ENCODE data around the gene KRTAP5-5. TPM values are rescaled to one million over a fixed set of nuclear protein-coding genes. Genes with fewer than 3 reads are reported as not detected.
"Not testable (repeated sequence)": the region's sequence is repeated elsewhere in the genome, so short reads cannot be mapped to it uniquely, and the experiment has no call there.

The KRTAP5-5 gene
- total and polyA plus RNA-seq, 8 donors, result 0.19 TPM; not detected in 7

DNA sequence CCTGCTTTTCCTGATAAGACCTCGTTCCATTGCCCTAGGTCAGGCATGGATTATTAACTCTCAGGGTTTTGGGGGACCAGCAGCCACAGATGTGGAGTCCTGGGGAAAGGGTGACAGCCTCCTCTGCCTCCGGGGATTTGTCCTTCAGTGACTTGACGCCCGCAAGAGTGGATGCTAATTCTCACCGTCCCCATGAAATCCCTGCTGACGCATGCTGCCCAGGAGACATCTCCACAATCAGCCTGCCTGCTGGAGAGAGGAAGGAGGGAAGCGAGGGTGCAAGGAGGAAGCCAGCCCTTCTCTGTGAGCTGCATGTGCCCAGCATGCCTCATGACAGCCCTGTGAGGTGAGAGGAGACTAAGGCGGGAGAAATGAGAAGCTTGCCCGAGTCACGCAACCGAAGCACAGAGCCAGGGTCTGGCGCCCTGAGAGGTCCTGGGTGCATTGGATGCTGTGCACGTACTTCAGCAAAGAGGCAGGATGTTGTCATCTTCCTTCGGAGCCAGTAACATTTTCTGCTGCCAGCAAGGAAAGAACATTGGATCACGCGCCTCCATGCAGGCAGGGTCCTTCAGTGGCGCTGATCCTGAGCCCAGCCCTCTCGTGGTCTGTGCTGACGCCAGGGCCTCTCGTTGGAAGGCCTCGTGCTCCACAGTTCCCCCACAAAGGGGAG lies 40.1 kb downstream of the KRTAP5-5 start:
- ATAC-seq (no peak), DNase-seq (no peak), FAIRE-seq (no peak)
- WGBS, 2 donors, result 56 to 72% methylated on average over 20 to 21 of the region's 21 CpGs
- Histone ChIP-seq H3K27ac (no peak overlapping the region), H3K4me3 (no peak overlapping the region), H3K36me3 (no peaks in the 10 kb centered on the region), H3K27me3 (no peaks in the 10 kb centered on the region), H3K4me1 (no peaks in the 10 kb centered on the region), H3K9me3 (no peaks in the 10 kb centered on the region)
- TF ChIP-seq, protein P1, sequence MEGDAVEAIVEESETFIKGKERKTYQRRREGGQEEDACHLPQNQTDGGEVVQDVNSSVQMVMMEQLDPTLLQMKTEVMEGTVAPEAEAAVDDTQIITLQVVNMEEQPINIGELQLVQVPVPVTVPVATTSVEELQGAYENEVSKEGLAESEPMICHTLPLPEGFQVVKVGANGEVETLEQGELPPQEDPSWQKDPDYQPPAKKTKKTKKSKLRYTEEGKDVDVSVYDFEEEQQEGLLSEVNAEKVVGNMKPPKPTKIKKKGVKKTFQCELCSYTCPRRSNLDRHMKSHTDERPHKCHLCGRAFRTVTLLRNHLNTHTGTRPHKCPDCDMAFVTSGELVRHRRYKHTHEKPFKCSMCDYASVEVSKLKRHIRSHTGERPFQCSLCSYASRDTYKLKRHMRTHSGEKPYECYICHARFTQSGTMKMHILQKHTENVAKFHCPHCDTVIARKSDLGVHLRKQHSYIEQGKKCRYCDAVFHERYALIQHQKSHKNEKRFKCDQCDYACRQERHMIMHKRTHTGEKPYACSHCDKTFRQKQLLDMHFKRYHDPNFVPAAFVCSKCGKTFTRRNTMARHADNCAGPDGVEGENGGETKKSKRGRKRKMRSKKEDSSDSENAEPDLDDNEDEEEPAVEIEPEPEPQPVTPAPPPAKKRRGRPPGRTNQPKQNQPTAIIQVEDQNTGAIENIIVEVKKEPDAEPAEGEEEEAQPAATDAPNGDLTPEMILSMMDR (IDR thresholded peaks at IDR 0.05), result no peak
- intact Hi-C loops (cut with DNase I), result no loop called here

GRCh38 chr11:1670457-1670856 lies 40.9 kb downstream of the KRTAP5-5 start:
- H3K9me3 ChIP-seq; DNase-seq; H3K4me1 ChIP-seq; H3K36me3 ChIP-seq; ATAC-seq; H3K27me3 ChIP-seq; H3K27ac ChIP-seq; H3K4me3 ChIP-seq; intact Hi-C loops (cut with DNase I): not testable (repeated sequence)
- peak; percentile 97 for FAIRE-seq
- WGBS, 2 donors, result 71 to 100% methylated on average over 1 of the region's 1 CpG

DNA sequence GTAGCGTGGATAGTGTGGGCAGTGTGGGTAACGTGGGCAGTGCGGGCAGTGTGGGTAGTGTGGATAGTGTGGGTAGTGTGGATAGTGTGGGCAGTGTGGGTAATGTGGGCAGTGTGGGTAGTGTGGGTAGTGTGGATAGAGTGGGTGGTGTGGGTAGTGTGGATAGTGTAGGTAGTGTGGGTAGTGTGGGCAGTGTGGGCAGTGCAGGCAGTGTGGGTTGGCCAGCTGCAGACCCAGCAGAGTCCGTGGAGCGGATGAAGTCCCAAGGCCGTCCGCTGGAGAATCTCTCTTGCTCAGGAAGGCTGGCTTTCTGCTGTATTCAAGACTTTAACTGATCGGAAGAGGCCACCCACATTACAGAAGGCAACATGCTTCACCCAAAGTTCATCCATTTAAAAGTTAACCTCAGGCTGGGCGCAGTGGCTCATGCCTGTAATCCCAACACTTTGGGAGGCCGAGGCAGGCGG lies 41.4 kb downstream of the KRTAP5-5 start:
- WGBS, 2 donors, result 83 to 84% methylated on average over 11 of the region's 11 CpGs
- Histone ChIP-seq H3K36me3 (no peaks in the 10 kb centered on the region), H3K9me3 (no peaks in the 10 kb centered on the region), H3K4me3 (no peak overlapping the region), H3K4me1 (peaks cover 0 to 4% (median 0%) of the 10 kb centered on the region in 3 donors), H3K27me3 (no peaks in the 10 kb centered on the region), H3K27ac (no peak overlapping the region)
- intact Hi-C loops (cut with DNase I), result no loop called here
- TF ChIP-seq, protein P1 (IDR thresholded peaks at IDR 0.05), result no peak
- no peak for ATAC-seq
- DNase-seq, result peak in 1 of 6 donors; percentile 11
- FAIRE-seq, result no peak

GRCh38 chr11:1671658-1672057 lies 42.1 kb downstream of the KRTAP5-5 start:
- Histone ChIP-seq H3K4me3 (no peak overlapping the region), H3K27ac (no peak overlapping the region), H3K36me3 (no peaks in the 10 kb centered on the region), H3K27me3 (no peaks in the 10 kb centered on the region), H3K9me3 (no peaks in the 10 kb centered on the region), H3K4me1 (peaks cover 0 to 4% (median 0%) of the 10 kb centered on the region in 3 donors)
- FAIRE-seq (no peak), DNase-seq (no peak), ATAC-seq (no peak)
- 66 to 76% methylated on average over 11 of the region's 11 CpGs for WGBS, 2 donors
- intact Hi-C loops (cut with DNase I), result no loop called here
- TF ChIP-seq, protein P1 (IDR thresholded peaks at IDR 0.05), result no peak

- no peak for DNase-seq
- TF ChIP-seq, protein P1 (IDR thresholded peaks at IDR 0.05), result no peak
- FAIRE-seq, result no peak
- no peak for ATAC-seq
- peak overlapping the region in 1 of 4 donors; percentile 46 for H3K27ac ChIP-seq
- no peaks in the 10 kb centered on the region for H3K36me3 ChIP-seq
- H3K4me1 ChIP-seq, result peaks cover 0 to 4% (median 0%) of the 10 kb centered on the region in 3 donors
- H3K4me3 ChIP-seq, result no peak overlapping the region
- intact Hi-C loops (cut with DNase I), result no loop called here
- no peaks in the 10 kb centered on the region for H3K27me3 ChIP-seq
- H3K9me3 ChIP-seq, result no peaks in the 10 kb centered on the region
- 62 to 70% methylated on average over 15 of the region's 15 CpGs for WGBS, 2 donors
These were observed 43.2 kb downstream of the KRTAP5-5 start for GRCh38 chr11:1672613-1673350.

All from pancreas (tissue), 10 donors.